ENCODE data around the gene GNAZ.
"Not testable (repeated sequence)": the region's sequence is repeated elsewhere in the genome, so short reads cannot be mapped to it uniquely, and the experiment has no call there.

Gene GNAZ

DNA sequence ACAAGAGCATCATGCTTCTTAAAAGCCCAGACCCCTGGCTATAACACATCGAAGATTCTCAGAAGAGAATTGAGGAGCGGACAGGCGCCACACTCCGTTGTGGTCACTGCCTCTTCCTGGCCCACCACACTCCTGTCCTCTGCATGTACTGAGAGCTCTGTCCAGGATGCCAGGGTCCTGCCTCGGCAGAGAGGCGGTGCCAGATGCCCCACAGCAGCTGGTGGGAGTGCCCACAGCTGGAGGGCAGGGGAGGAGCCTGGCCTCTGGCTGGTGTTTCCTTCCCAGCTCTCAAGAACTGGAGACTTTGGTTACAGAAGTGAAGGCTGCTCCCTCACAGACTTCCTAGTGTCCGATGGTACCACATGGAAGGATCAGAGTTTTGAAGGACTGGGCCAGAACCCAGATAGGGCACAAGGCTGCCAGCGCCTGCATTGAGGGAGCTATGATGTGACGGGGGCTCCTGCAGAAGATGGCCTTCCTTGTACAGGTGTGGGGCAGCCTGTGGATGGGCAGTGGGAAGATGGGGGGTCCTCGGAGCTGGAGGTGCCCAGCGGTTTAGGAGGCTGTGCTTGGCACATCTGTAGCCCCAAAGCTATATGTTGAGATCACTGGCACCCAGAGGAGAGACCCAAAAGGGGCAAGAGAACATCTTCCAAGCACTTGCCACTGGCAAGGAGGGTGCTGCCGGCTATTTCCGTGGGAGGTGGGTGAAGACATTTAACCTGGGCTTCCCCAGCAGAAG lies 52.1 kb downstream of the GNAZ start:
- no peak for DNase-seq

DNA sequence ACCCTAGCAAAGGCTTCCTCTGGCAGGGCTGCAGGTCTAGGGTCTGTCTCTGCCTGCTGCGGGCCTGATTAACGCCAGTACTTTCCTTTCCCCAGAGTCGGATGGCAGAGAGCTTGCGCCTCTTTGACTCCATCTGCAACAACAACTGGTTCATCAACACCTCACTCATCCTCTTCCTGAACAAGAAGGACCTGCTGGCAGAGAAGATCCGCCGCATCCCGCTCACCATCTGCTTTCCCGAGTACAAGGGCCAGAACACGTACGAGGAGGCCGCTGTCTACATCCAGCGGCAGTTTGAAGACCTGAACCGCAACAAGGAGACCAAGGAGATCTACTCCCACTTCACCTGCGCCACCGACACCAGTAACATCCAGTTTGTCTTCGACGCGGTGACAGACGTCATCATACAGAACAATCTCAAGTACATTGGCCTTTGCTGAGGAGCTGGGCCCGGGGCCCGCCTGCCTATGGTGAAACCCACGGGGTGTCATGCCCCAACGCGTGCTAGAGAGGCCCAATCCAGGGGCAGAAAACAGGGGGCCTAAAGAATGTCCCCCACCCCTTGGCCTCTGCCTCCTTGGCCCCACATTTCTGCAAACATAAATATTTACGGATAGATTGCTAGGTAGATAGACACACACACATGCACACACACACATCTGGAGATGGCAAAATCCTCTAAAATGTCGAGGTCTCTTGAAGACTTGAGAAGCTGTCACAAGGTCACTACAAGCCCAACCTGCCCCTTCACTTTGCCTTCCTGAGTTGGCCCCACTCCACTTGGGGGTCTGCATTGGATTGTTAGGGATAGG lies 52.9 kb downstream of the GNAZ start:
- DNase-seq = no peak

DNA sequence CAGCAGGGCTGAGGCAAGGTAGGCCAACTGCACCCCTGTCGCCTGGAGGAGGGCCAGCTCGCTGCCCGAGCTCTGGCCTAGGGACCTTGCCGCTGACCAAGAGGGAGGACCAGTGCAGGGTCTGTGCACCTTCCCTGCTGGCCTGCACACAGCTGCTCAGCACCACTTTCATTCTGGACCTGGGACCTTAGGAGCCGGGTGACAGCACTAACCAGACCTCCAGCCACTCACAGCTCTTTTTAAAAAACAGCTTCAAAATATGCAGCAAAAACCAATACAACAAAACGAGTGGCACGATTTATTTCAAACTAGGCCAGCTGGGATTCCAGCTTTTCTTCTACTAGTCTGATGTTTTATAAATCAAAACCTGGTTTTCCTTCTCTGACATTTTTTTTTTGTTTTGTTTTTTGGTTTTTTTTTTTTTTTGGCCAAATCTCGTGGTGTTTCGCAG lies 53.5 kb downstream of the GNAZ start:
- DNase-seq = no peak

DNA sequence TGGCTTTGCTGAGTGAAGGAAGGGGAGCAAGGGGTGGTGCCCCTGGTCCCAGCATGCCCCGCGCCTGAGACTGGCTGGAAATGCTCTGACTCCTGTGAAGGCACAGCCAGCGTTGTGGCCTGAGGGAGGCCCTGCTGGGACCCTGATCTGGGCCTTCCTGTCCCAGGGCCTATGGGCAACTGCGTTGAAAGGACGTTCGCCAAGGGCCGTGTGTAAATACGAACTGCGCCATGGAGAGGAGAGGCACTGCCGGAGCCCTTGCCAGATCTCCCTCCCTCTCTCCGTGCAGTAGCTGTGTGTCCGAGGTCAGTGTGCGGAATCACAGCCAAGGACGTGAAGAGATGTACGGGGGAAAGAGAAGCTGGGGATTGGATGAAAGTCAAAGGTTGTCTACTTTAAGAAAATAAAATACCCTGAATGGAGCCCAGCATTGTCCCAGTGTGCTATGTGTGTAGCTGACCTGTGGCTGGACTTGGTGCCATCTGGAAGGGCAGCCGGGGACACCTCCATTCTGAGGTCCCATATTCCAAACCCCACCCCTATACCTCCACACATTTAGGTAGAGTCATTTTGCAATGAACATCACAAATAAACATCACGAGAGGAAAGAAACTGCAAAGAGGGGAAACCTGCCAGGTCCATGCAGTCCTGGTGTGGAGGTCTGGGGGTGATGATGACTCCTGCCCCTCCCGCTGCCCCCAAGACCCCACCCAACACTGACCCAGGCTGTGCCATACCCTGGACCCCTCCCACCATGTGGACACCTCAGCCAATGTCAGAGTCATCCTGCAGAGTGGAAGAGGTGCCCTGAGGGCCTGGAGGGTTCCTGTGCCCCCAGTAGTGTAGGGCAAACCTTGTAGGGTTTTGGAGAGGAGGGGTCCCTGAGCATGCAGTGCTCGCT lies 54.5 kb downstream of the GNAZ start:
- DNase-seq = no peak

DNA sequence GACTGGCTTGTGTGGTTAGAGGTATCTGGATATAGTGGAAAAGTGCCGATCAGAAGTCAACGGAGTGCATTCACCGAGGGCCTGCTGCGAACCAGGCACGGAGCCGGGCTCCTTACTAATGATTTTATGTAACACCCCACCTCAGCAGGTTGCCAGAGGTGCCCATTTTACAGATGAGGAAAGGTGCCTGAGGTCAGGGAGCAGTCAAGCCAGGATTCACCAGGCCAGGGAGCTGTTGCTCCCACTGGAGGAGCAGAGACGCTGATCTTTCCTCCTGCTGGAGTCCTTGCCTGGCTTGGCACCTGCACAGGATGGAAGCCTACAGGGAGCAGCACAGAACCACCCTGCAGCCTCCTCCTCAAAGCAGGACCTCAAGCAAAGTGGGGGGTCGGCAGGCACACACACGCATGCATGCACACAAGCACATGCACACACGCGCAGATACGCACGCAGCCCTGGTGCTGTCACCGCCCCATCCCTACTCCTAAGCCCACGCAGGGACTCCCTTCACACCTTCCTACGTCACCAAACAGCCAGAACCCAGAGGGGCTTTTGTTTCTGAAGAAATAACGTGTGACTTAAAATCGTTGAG lies 55.3 kb downstream of the GNAZ start:
- no peak for DNase-seq

DNA sequence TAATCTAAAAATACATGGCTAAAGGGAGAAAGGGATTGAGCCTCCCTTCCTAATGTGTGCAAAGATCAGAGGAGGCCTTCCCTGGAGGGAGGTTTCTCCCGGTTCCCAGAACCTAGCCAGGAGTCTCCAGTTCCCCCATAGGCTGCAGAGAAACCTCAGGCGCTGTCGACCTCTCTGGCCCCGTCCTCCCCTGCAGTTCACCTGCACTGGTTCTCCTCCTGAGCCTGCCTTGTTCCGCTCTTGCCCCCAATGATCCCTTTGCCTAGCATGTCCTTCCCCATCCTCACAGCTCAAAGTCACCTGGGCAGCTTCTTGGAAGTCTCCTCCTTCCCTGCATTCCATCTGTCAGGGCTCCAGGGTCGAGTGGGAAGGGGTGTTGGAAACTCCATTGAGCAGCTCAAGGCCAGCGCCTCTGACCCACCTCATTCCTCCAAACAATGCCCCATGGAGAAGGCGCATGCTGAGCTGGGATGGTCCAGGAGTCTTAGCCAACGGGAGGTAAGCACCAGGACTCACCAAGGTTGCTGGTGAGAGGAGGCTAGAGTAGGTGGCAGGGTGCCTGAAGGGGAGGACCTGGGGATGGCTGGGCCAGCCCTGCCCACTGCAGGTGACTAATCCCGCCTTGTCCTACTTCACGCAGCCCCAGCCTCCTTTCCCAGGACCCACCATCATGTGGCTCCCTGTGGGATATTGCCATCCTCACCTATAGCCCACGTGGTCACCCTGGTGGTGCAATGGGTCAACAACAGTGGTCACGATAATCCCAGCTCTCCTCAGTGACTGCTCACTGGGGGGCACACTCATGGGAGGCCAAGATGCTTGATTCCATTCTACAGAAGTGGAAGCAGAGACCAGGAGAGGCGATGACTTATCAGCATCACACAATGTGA lies 56.1 kb downstream of the GNAZ start:
- no peak for DNase-seq

DNA sequence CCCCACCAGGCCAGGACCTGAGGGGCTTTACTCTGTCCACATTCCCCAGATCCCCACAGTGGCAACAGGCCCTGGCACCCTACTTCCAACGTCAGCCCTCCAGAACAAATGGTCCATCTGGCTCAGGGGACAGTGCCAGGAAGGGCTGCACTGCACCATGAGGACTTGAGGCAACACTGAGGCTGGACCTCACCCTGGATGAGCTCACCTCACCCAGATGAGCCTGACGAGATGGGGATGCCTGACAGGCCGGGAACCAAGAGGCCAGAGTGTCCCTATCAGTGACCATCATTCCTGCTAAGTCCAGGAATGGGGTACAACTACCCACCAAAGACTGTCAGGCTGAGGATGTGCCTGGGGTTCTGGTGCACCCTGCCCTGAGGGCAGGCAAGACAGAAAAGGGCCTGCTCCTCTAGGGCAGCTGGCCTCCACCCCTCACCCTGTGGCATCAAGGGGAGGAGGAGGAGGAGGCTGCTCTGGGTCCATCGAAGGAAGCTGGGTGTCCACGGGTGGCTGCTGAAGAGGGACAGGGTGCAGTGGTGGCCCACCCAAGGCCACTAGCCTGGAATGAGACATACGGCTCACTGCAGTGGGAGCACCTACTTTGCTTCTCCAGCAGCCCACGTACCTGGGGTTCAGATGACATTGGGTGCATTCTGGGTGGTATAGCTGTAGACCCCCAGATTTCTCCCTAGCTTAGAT lies 56.9 kb downstream of the GNAZ start:
- DNase-seq = no peak

DNA sequence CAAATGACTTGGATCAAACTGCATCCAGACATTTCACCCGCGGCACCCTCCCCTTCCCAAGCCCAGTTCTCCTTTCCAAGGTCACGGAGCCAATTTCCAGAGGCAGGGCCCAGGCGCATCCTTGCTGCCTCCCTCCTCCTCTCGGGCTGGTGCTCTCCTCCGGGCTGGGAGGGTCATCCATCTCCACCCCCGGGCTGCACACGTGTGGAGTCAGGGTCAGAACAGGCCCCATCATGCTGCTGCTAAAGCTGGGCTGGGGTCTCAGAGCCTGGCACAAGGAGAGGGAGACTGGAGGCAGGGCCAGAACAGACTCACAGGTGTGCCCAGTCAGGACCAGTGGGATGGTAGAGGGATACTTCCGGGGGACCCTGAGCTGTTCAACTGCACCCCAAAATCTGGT lies 57.5 kb downstream of the GNAZ start:
- no peak for DNase-seq

DNA sequence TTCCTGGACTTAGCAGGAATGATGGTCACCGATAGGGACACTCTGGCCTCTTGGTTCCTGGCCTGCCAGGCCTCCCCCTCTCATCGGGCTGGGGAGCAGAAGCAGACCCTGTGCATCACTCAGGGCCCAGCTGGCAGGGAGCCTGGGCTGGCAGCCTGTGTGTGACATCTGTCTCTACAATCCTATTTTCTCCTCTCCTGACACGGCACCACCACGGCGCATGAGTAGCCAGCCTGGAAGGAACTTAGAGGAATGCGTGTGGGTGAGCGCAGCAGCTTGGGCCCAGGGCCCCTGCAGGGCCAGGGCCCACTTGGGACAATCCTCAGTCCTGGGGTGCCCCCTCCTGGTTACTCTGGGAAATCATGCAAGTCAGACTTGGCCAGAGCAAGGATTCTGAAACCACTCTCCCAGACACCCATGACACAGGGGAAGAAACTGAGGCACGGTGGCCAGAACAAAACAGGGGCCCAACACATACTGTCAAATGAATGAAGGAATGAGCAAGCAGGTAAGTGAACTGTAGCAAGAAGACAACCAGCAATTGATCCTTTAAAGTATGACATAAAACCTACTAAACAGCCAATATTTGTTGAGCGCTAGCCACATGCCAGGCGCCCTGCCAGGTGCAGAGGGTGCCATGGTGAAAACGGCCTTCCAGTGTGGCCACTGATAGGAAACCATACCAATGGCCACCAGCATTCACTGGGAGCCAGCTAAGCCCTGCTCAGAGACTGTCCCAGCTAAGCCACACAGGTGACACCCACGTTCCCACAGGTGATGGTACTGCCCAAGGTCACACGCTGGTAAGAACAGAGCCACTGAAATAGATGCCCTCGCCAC lies 58.2 kb downstream of the GNAZ start:
- DNase-seq = no peak

DNA sequence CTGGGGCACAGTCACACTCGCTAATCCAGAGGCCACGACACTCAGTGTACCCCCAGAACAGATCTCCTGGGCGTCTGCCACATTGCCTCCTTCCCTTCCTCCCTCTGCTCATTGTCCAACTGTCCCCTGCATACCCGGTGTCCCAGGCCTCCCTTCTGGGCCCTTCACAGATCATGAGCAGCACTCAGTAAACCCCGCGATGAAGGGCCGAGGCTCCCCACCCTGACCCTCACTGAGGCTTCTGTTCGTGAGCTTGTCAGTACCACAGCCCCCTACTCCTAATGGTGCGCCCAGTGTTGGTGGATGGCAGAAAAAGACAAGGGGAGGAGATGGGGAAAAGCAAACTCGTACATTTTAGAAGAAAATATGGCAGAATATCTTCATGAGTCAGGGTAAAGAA lies 58.8 kb downstream of the GNAZ start:
- no peak for DNase-seq

DNA sequence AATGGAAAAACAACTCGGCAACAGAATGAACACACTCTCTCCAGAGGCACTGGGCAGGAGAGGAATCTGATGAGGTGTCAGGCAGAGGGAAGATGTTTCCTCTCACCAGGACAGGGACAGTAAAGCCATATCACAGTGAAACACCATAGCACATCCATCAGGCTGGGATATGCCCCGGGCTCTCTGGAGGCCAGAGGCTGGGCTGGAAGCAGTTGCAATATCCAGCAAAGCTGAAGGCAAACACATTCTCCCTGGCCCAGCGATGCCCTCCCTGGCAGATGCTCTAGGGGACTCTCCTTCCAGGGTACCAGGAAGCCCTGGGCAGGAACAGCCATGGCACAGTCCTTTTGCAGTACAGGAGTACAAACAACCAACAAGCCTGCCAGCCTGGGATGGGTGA lies 60.4 kb downstream of the GNAZ start:
- no peak for DNase-seq

DNA sequence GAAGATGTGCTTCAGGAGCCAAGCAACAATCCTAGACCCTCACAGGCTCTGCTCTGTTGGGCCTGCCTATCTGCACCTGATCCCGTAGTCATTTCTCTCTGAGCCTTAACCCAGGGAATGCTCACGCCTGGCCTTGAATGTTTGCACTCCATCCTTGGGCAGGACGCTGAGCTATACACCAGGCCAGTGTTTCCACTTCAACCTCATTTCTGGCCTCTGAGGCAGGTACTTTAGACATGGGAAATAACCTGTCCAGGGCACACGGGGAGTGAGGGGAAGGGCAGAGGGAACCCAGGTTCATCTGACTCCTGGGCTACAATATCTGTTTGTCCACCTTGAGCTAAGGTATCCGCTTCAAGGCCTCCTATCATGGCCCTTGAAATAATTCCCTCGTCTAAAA lies 61.6 kb downstream of the GNAZ start:
- DNase-seq = no peak

DNA sequence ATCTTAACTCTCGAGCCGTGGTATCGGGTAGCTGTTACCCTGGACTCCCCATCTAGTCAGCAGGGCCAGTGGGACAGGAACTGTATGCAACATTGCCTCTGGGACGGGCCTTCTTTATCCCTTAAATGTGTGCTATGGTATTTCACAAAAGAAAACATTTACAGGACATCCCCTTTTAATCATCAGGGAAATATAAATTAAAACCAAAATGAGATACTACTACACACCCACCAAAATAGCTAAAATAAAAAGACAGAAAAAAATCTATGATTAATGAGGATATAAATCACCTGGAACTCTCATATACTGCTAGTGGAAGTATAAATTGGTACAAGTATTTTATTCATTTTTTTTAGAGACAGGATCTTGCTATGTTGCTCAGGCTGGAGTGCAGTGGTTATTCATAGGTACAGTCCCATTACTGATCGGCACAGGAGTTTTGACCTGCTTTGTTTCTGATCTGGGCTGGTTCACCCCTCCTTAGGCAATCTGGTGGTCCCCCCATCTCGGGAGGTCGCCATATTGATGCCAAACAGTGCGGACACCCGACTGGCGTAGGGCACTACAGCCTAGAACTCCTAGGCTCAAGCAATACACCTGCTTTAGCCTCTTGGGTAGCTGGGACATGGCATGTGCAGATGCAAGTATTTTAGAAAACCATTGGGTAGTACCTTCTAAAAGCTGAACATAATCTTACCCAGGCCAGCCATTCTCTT lies 62.2 kb downstream of the GNAZ start:
- DNase-seq = no peak

DNA sequence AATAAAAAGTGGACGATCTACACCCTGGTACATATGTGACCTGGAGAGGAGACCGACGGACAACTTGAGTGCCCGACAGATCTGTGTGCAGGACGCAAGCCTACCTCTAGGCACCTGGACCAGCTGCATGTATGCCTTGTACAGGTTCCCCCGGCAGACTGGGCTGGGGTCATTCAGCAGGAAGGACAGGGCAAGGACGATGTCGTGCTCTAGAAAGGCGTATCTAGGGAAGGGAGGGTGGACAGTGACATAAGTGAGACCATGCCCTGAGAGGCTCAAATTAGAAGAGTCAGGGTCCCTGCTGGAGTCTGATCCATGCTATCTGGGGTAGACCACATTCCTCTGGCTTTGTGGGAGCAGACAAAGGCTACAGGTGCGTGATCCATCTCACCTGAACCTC lies 63.6 kb downstream of the GNAZ start:
- DNase-seq = no peak

DNA sequence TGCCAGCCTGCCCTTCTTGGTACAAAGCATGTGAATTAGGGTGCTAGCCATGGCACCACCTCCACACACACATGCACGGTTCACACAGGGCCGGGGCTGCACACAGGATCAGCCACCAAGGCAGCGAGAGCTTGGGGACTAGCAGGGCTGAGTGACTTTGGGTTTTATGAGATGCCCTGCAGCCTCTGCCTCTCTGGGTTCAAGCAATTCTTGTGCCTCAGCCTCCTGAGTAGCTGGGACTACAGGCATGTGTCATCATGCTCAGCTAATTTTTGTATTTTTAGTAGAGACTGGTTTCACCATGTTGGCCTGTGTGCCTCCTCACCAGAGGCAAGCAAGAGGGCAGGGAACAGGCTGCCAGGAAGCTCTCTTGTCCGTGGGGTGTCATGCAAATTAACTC lies 66.7 kb downstream of the GNAZ start:
- DNase-seq = not testable (repeated sequence)

DNA sequence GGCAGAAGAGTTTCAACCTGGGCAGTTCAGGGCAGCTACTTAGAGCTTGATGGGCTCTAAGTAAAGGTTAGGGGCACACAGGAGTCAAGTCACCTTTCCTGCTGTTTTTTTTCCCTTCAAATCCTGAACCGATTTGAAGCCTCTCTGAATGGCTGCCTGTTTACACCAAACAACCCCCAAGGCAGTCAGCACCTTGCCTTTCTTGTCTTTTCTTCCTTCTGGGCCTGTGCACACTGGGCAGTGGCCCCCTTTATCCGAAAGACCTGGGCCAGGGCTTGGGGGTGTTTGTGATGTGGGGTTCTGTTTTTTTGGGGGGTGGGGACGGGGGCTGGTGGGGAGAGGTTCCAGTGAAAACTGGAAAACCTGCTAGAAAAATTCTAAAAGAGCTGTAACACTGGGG lies 67.1 kb downstream of the GNAZ start:
- DNase-seq = no peak

DNA sequence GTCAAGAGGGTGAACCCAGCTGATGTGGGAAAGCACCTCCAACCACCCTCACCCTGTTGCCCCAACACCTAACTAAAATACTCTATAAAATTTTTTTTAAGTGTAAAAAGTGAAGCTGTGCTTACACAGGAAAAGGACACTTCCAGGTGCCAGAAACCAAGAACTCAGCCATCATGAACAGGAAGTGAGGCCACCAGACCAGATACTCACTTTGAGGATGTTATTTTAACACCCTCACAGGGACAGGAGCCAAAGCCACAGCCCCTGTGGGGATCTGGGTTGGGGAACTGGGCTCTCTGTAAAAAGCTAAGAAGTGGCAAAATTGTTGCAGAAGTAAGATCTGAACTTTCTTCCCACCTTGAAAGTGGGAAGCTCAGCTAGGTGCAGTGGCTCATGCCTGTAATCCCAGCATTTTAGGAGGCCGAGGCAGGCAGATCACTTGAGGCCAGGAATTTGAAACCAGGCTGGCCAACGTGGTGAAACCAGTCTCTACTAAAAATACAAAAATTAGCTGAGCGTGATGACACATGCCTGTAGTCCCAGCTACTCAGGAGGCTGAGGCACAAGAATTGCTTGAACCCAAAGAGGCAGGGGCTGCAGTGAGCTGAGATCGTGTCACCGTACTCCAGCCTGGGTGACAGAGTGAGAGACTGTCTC lies 67.7 kb downstream of the GNAZ start:
- DNase-seq = no peak

DNA sequence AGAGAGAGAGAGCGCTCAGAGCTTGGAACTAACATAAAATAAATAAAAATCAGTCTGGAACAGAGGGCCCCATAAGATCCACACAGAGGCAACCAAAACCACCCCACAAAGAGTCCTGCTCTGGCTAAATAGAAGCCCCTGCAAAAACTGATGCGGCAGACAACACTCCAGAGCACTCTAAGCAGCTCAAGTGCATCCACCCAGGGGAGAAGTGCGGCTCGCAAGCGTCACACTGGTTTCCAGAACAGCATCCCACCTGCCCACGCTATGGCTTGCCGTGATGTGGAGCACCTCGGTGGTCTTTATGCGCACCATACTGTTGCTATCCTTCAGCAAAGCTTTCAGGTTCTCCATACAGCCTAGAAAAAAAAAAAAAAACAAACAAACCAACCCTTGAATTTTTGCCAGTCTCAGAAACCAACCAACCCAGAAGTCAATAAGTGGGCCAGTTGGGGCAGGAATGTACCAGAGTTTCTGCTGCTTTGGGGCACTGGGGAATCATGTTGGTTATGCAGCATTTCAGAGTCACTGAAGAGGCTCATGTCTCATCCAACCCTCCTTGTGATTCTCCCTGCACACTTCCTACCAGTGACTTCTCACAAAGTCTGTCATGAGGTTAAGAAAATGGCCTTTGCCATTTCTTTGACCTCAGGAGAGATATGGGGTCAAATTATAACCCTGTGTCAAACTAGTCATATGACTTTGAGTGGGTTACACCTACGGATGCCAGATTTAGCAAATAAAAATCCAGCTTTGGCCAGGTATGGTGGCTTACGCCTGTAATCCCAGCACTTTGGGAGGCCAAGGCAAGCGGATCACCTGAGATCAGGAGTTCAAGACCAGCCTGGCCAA lies 68.5 kb downstream of the GNAZ start:
- DNase-seq = no peak
